HG03469 (cell line): ENCODE measurements around the gene CCNY.

ENCODE experiments used
- ATAC-seq: cut with Tn5 transposase; IDR thresholded peaks from one replicate; pipeline ENCODE4 v1.9.1; 2021; ENCODE audit warnings: mild to moderate bottlenecking, moderate library complexity, moderate number of reproducible peaks; ENCODE audit not compliant: unreplicated experiment

The CCNY gene

DNA sequence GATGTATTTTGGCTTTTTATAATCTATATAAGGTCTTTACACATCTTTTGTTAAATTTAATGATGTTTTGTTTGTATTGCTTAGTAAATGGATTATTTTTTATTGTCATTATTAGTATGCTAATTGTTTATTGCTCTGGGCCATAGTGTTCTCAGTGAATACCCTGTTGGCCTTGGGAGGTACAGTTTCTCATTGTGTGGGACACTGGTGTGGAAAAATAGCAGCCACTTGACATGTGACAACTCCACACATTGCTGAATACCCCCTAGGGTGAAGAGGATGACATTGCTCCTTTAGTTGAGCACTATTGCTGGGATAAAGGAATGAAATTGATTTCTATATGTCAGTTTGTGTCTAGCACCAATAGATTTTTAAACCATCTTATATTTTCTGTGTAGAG is 130.9 kb downstream of the CCNY start:
- no peak for ATAC-seq

DNA sequence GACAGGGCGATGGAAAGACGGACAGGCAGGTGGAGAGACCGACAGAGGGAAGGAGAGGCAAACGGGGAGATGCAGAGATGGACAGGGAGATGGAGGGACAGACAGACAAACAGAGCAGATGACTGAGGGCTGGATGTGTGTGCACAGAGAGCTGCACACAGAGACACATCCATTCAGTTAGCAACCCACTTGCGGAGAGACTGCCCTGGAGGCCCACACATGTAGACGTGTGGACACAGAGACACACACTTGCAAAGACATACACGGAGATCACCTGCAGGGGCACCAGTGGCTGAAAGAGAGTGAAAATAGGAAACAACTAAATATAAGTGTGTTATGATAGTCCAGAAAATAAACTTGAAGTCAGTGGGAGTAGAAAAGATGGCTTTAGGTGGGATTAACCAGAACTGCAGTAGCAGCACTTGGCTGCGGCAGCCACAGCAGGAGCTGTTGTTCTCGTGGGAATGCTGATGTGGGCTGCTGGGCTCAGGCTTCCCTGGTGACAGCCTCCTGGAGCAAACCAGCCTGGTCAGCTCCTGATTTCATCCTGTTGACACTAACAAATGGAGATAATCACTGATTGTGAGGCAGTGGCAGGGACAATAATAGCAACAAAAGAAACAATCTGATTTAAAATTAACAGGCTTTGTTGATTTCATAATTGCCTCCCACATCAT is 134.1 kb downstream of the CCNY start:
- ATAC-seq: no peak

DNA sequence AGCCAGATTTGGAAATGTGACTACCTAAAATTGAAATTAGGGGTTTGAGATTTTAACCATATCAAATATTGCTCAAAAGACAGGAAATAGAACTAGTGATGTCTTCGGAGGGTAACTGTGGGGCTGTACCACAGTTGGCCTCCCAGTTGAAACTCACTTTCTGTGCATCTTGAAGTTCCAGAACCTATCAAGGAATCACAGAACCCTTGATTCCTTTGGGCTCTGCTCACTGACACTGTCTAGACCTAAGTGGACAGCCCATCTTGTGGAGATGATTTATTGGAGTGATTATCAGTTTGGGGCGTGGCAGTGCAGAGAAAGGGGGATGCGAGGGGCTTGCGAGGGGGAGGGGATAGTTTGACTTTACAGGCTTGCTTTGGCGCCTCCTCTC is 134.6 kb downstream of the CCNY start:
- ATAC-seq: no peak

DNA sequence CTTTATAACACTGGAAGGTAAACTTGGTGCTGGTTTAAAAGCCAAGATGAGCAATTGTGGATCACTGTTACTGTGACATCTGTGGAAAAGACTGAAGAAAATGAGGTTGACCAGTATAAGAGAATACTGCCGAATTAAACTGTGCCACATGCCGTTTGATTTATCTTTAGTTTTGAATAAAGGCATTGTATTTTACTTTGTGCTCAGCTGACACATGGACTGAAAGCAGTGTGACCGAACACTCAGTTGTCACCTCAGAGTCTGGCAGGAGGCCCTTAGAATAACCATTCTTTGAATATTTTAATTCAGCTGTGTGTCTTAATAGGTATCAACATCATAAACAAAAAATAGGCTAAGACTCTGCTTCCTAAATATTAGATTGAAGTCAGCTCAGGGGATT is 135.1 kb downstream of the CCNY start:
- ATAC-seq: no peak

DNA sequence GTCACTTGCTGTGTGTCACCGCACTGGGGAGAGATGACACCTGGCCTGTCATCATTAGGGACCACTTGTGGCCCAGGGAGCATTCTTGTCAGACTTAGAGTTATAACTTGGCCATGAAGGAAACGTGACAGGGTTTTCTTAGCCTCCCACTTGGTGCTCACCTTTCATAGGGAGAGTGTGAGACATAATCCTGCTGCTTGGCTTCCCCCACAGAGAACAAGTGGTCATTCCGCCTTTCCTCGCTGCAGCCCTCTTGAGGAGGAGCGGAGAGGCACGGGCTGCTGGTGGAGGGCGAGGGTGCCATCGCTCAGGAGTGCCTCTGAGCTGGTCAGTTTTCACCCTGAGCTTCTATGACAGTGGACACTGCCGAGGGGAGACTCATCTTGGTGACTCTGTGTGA is 143.8 kb downstream of the CCNY start:
- ATAC-seq: no peak

DNA sequence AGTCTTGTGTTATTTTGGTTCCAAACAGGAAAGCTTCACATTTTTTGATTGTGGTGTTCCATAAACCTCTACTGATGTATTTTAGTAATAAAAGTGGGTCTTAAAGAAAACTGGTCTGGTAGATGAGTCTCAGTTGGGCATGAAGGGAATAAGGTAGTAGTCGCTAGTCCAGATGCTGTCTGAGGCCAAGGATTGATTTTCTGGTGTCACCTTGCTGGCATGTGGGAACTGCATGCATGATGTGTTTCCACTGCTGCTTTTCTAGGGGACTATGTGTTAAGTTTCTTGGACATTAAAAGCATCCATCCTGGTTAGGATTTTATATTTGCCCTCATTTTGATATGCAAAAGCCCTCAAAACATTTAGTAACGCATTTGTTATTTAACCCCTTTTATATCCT is 145.1 kb downstream of the CCNY start:
- ATAC-seq: no peak

DNA sequence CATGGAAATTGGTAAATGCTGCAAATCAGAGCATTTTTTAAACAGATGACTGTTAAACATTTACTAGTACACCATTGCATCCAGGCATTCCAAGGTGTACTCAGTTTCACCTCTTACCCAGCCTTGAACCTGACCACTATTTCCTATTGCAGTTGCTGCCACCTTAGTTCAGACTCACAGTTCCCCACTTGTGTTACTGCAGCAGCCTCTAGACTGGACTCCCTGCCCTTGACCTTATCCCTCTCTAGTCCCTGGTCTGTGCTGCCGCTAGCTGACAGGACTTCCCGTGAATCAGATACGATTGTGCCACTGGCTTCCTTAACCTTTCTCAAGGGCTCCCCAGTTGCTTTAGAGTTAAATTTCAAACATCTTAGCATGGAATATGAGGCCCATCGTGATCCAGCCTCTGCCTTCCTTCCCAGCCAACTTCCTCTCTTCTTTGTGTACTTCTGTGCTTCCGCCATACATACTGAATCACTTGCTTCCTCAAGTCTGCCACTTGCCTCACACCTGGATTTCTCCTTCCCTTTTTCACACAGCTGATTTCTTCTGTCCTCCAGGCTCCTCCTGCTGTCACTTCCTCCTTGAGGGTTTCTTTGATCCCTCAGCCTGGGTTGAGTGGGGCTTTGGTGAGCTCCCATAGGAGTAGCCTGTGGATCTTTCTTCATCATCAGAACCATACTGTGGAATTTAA is 150.1 kb downstream of the CCNY start:
- no peak for ATAC-seq

DNA sequence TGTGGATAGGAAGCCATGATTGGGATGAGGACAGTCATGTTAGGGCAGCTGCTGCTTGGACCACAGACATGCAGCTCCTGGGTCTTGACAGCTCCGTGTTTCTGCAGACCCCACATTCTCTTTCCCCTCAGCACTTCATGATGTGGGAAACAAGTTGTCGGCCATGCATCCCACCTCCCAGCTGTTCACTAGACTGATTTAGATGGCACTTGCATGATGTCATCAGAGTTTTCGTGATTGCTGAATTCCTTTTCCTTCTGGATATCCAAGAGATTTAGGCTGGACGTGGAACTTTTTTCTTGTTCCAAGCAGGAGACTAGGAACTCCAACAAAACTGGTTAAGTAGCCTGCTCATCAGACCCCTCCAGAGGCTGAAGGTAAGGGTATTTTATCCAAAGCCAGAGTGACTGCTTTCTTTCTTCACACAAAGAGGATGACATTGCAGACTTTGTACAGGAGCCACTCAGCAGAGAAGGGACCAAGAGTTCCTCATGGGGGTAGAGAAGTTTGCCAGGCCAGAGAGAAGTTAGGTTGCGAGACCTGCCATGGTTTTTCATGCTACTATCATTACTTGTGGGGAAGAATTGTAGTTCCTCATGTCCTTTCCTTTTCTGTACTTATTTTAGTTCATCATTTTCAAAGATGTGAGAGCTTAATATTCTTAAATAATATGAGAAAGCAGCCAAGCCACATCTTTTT is 151.2 kb downstream of the CCNY start:
- no peak for ATAC-seq

DNA sequence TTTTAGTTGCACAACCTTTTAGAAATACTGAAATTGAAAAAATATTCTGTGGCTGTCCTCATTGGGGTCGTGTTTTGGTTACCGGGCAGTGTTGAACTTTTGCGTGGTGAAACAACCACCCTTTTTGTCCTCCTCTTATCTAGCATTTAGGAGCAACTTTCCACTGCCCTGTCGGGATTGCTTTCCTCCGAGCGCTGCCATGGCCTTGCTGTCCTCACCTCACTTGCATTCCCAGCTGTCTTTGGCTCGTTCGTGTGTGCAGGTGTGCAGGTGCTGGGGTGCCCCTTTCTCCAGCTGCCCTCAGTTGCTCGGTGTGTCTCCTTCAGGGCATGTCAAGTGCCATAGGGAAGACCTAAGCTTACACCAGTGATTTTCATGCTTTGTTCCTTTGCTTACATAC is 151.9 kb downstream of the CCNY start:
- ATAC-seq: no peak

DNA sequence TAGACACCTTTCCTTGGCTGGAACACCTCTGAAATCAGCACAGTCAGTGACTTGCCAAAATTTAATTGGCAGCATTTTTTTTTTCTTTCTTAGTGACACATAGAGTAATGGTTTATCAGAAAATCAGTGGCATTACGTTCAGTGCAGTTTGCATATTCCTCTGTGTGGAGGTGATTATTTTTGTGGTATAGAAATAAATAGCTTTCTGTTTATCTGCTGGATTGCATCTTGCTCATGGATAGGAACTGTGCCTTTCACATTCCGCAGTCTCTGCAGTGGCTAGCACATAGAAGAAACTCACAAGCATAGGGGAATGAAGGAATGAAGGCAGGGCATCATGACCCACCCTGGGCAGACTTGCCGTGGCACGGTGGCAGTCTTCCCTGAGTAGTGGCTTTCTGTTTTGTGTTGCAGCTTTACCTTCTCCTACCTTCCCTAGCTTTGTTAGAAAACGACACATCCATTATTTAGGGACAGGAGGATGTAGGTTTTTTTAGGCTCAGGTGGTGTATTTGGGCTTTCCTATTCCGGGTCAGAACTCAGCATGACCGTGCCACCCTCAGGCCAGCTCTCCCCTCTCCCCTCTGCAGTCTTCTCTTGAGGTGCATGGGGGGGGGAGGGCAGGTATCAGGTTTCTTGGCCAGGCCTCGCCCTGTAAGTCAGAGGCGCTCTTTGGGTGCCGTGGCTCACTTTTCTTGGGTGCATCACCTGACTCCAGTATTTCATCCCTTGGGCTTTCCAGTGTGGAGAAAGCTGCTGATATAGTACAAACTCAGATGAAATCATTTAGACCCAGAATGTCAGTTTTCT is 156.3 kb downstream of the CCNY start:
- ATAC-seq: no peak

DNA sequence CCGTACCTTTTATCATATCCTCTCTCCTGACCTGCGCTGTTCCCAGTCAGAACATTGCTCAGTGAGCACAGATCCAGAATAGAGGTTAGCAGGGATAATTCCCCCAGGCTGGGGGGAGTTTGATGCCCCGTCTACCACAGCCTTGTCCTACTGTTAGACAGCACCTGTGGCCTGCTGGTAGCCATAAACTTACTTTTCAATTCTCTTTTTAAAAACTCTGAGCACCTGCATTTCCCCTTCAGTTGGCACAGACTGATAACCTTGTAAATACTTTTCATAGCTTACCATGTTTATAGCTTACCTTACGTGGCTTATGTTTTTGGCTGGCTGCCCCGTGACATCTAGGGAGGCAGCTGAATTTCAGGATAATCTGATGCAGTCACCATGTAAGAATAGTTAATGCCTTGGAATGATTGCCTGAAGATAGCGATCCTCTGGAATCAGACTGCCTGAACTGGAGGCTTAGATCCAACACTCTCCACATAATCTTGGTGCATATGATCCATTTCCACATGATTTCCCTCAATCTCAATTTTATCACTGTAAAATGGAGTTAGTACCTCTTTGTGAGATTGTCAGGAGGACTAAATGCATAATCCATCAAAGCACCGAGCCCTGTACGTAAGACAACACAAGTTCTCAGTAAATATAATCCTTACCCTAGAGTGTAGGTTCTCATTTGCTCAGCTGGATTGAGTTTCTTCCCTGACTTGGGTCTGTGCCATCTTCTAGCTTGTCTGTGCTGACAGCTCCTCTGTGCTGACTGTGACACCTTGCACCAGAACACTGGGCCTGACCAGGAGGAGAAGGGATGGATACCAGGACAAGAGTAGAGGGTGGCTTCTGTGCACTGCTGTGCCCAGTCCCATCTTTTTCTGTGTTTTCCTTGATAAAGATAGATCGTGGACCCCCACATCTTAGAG is 157.1 kb downstream of the CCNY start:
- no peak for ATAC-seq

DNA sequence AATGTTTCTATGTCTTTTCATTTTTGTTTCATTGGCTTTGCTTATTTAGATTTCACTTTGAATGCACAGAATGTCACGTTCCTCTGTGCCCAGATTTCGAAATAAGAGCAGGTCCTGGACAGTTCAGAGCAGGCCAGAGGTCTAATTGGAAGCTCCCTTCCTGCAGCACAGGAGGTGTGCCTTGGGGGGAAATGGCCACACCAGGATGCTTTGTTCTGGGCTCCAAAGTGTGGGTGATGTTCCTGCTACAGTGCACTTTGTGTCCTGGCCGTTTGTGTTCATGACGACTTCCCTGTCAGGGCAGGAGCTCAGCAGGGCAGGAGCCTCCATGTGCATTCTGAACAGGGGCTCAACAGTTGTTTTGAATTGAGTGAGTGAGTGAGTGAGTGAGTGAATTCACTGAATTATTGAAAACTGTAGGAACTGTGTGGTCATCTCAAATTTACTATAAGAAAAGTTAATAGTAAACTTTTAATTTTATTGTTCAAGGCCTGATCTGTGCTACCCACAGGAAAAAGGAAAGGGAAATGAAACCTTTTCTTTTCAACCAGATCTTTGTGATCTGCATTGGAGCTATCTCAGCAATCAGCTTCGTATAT is 159.3 kb downstream of the CCNY start:
- peak; percentile 48 for ATAC-seq

DNA sequence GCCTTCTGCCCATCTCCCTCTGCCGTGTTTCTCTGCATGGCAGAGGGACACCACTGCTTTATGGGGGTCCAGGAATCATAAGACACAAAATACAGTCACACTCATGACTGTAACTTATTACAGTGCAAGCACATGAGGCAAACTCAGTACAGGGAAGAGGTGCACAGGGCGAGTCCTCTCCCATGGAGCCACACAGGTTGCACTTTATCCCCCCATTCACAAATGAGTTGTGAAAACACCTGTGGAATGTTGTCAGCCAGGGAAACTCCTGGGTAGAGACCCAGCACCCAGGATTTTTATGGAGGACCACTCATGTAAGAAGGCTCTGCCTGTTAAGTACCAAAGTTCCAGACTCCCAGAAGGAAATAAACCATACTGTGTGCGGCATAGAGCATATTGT is 161.6 kb downstream of the CCNY start:
- ATAC-seq: no peak

DNA sequence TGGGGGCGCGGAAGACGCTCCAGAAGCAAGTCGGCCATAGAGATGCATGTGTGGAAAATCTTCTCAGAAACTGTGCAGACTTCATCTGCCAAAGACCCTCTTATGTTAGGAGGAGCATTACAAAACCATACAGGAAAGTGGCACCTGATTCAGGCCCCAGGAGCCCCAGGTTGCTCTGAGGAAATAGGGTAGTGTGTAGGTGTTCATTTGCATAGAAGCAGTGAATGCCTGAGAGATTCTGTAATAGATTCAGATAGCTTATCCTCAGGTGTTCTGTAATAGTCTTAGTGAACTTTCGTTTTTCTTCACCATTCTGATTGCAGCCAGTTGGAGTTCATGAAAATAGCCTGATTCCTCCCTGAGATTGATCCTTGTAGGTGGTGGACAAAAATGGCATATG is 162.4 kb downstream of the CCNY start:
- peak; percentile 83 for ATAC-seq

DNA sequence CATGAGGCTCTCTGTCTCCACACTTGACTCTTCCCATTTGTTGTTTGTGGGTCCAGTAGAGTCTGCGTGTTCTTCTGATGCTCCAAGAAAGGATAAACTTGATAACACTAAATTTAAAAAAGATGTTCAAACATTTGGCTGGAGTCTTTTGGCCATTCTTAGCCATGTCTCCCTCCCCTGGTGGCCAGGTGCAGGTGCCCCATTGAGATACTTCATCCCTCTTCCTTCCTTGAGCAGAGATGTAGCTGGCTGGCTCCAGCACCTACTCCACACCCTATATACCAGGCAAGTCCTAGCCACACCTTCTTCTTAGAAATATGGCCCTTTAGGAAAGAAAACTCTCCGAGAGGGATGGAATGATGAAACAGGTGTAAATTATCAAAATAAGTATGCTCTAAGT is 165.6 kb downstream of the CCNY start:
- ATAC-seq: no peak

DNA sequence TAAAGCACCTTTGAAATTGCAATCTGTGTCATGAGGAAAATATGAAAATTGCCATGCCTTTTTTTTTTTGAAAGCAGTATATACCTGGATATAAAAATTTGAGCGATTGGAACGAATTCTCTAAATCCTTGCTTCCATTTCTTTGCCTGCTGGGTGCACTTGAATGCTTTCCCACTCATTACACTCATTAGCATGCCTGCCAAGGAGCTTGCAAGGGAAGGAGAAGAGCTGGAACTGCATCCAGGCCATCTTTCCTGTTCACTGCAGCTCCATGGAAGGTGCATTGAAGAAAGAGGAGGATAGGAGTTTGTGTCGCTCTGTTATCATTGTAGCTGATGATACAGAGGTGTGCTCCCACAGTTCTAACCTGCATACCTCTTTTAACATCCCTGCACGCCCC is 166.4 kb downstream of the CCNY start:
- no peak for ATAC-seq

DNA sequence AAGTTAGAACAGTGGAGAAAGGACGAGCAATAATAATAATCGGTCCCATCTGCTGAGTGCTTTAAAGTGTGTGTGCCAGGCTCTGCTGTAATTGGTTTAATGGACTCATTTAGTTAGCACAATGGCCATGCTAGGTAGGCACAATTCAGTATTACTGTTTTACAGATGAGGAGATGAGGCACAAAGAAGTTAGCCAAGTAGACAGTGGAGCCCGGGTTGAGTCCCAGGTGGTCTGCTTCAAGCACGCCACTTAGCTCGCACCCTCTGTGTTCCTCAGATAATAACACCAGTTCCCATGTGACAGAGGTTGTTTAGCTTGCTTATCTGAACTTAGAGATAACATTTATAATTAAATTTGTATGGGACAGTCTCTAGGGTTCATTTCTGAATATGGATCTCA is 167.3 kb downstream of the CCNY start:
- no peak for ATAC-seq

DNA sequence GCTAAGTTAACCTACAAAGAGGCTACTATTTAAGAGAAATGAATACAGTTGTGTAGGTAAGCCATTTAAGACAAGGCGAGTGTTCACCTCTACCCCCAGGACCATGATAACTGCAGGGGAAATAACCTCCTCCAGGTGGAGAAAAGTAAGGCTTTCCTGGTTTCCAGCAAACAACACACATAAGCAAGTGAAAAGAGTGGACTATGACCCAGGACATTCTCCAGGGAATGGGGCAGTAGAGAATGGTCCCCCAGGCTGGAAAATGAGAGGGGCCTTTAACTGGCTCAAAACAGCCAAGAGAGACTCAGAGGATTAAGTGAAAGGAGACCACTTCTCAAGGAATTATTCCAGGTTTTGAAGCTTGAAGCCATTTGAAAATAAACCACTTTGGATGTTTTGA is 167.8 kb downstream of the CCNY start:
- ATAC-seq: no peak

DNA sequence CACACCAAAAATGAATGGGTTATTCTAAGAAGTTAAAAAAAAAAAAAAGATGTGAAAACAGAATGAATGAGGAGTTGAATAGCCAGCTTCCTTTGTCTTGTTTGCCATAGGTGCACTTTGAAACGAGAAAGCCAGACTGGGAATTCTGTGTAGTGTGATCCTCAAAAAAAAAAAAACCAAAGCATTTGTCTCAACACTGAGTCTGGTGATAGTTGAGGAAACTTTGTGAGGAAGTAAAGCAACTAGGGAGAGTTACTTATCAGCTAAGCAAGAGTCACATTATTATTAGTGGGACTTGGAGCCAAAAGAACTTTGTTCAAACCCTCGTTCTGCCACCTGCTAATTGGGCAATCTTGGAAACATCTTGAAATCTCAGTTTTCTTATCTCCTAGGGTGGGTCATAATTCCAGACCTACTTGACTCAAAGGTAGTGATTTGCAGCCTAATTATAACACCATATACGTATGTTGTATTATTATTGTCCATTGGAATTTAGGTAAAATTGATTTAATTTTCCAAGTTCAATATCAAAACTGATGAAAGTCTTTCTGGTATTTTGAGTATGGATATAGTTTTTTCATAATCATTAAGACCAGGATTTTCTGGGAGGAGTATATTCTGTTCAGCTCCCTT is 169.0 kb downstream of the CCNY start:
- ATAC-seq: no peak

DNA sequence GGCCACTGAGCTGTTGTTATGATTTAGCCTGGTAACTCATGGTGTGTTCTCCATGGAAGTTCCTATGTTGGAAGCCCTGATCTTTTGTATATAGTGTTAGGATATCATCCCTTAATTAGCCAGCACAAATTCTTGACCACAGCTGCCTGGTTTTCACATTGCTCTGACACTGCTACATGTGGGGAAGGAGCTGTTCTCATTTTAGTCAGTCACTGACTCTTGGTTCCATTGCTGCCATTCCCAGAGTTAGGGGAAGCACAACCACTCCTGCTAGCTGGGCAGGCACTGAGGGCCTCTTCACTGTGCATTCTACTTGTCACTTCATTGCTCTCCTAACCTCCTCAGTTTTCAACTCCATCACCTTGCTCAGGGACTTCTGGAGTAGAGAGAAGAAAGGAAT is 170.4 kb downstream of the CCNY start:
- no peak for ATAC-seq
